Ishikawa (cell line): ENCODE data around the gene GPATCH2L.

ENCODE experiments used
- CEBPB ChIP-seq: IDR thresholded peaks from 2 replicates; pipeline ENCODE4 v1.6.1; 2012
- CREB1 ChIP-seq: IDR thresholded peaks from 2 replicates; pipeline ENCODE4 v1.6.1; 2012; ENCODE audit warnings: low read depth
- RAD21 ChIP-seq: IDR thresholded peaks from 2 replicates; pipeline ENCODE4 v1.6.1; 2012; ENCODE audit warnings: low read depth
- TEAD4 ChIP-seq: IDR thresholded peaks from 2 replicates; pipeline ENCODE4 v1.6.1; 2012
- TF ChIP-seq, protein P1 (sequence below): IDR thresholded peaks from 2 replicates; pipeline ENCODE4 v1.6.1; 2012; ENCODE audit warnings: low read depth, mild to moderate bottlenecking
- TF ChIP-seq, protein P2 (sequence below): IDR thresholded peaks from 2 replicates; pipeline ENCODE4 v1.6.1; 2012

DNA sequence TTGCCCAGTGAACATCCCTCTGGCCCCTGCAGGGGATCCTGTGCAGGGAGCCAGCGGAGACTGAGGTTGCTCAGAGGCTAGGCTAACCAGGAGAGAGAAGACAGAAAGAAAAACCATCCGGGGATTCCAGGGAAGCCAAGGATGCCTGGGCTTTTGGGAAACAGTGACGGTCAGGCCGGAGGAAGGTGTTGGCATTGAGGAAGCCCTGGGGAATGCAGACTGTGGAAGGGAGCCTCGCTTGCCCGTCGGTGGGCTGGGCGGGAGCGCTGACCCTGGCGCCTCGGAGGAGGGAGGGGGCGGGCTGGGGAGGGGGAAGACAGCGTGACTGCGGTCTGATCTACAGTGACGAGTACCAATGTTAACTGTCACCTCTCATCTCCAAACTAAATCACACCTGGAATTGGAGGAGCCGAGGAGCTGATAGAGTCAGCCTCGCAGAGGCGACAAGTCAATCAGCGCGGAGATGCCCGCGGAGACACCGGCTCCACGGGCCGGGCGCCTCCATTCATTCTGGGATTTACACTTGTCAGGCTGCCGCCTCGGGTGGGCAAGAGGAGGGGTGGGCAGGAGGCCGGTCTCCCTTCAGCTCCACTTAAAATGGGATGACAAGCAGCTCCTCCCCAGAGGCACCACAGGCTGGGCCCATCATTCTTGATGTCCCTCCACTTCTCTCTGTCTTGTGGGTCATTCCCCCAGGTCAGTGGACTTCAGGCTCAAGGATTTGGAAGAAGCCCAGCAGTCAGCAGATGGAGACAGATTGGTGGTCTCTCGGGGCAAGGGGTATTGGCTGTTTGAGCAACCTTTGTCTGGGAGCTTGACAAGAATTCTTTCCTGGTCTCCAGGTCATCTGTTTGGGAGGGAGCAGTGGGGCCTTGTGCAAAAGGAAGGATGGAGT, 20.4 kb upstream of the GPATCH2L start:
- no peak for TF ChIP-seq CREB1
- TF ChIP-seq CEBPB: no peak
- TF ChIP-seq, protein P1, sequence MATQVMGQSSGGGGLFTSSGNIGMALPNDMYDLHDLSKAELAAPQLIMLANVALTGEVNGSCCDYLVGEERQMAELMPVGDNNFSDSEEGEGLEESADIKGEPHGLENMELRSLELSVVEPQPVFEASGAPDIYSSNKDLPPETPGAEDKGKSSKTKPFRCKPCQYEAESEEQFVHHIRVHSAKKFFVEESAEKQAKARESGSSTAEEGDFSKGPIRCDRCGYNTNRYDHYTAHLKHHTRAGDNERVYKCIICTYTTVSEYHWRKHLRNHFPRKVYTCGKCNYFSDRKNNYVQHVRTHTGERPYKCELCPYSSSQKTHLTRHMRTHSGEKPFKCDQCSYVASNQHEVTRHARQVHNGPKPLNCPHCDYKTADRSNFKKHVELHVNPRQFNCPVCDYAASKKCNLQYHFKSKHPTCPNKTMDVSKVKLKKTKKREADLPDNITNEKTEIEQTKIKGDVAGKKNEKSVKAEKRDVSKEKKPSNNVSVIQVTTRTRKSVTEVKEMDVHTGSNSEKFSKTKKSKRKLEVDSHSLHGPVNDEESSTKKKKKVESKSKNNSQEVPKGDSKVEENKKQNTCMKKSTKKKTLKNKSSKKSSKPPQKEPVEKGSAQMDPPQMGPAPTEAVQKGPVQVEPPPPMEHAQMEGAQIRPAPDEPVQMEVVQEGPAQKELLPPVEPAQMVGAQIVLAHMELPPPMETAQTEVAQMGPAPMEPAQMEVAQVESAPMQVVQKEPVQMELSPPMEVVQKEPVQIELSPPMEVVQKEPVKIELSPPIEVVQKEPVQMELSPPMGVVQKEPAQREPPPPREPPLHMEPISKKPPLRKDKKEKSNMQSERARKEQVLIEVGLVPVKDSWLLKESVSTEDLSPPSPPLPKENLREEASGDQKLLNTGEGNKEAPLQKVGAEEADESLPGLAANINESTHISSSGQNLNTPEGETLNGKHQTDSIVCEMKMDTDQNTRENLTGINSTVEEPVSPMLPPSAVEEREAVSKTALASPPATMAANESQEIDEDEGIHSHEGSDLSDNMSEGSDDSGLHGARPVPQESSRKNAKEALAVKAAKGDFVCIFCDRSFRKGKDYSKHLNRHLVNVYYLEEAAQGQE: no peak
- TF ChIP-seq, protein P2, sequence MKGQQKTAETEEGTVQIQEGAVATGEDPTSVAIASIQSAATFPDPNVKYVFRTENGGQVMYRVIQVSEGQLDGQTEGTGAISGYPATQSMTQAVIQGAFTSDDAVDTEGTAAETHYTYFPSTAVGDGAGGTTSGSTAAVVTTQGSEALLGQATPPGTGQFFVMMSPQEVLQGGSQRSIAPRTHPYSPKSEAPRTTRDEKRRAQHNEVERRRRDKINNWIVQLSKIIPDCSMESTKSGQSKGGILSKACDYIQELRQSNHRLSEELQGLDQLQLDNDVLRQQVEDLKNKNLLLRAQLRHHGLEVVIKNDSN: no peak
- no peak for TF ChIP-seq TEAD4
- TF ChIP-seq RAD21: no peak
